GM18511 (cell line): ENCODE measurements around the gene PAX5.

Experiments
- ATAC-seq: cut with Tn5 transposase; IDR thresholded peaks from one replicate; pipeline ENCODE4 v1.9.1; 2021; ENCODE audit warnings: mild to moderate bottlenecking, moderate library complexity; ENCODE audit not compliant: unreplicated experiment

Gene PAX5

GRCh38 chr9:36840898-36841536 lies 193.1 kb downstream of the PAX5 start:
- no peak for ATAC-seq

- no peak for ATAC-seq
These were observed 194.8 kb downstream of the PAX5 start for GRCh38 chr9:36839131-36839885.

- no peak for ATAC-seq
These were observed 196.3 kb downstream of the PAX5 start for GRCh38 chr9:36837431-36838405.

GRCh38 chr9:36836486-36836885 lies 197.6 kb downstream of the PAX5 start:
- ATAC-seq = no peak

- ATAC-seq = no peak
These were observed 198.6 kb downstream of the PAX5 start for GRCh38 chr9:36835271-36835996.

GRCh38 chr9:36834736-36835135 lies 199.3 kb downstream of the PAX5 start:
- ATAC-seq = no peak

- no peak for ATAC-seq
These were observed 200.1 kb downstream of the PAX5 start for GRCh38 chr9:36833954-36834353.

GRCh38 chr9:36832164-36832795 lies 201.8 kb downstream of the PAX5 start:
- no peak for ATAC-seq

GRCh38 chr9:36831381-36832161 lies 202.5 kb downstream of the PAX5 start:
- ATAC-seq = no peak

- no peak for ATAC-seq
These were observed 205.5 kb downstream of the PAX5 start for GRCh38 chr9:36828611-36829013.

- ATAC-seq = no peak
These were observed 206.5 kb downstream of the PAX5 start for GRCh38 chr9:36827593-36827992.

- no peak for ATAC-seq
These were observed 207.5 kb downstream of the PAX5 start for GRCh38 chr9:36826581-36826980.

GRCh38 chr9:36825179-36825578 lies 208.9 kb downstream of the PAX5 start:
- no peak for ATAC-seq

- ATAC-seq = no peak
These were observed 210.1 kb downstream of the PAX5 start for GRCh38 chr9:36823934-36824333.

- no peak for ATAC-seq
These were observed 210.6 kb downstream of the PAX5 start for GRCh38 chr9:36823466-36823865.

- no peak for ATAC-seq
These were observed 211.9 kb downstream of the PAX5 start for GRCh38 chr9:36822201-36822600.

GRCh38 chr9:36820392-36820861 lies 213.6 kb downstream of the PAX5 start:
- ATAC-seq = no peak

- ATAC-seq = no peak
These were observed 214.8 kb downstream of the PAX5 start for GRCh38 chr9:36818965-36819870.
